ENCODE results near the gene ADGRD1. TPM values are rescaled to one million over a fixed set of nuclear protein-coding genes. Genes with fewer than 3 reads are reported as not detected.

ADGRD1 gene
- total RNA-seq, 4 donors from 2014 or later = 8.3 to 18.1 (median 12.5) TPM

- Histone ChIP-seq H3K27me3 (no peaks in the 10 kb centered on the region), H3K36me3 (no peaks in the 10 kb centered on the region), H3K27ac (no peak overlapping the region), H3K9me3 (no peaks in the 10 kb centered on the region), H3K4me3 (no peak overlapping the region), H3K4me1 (no peaks in the 10 kb centered on the region)
- WGBS, 2 donors (ENCODE audit: low coverage in 1 of 2) = 82 to 100% methylated on average over 1 to 22 of the region's 28 CpGs
- no peak for DNase-seq
- intact Hi-C loops (cut with DNase I; ENCODE audit: low total_unique reads) = no loop called here
- TF ChIP-seq, protein P1, sequence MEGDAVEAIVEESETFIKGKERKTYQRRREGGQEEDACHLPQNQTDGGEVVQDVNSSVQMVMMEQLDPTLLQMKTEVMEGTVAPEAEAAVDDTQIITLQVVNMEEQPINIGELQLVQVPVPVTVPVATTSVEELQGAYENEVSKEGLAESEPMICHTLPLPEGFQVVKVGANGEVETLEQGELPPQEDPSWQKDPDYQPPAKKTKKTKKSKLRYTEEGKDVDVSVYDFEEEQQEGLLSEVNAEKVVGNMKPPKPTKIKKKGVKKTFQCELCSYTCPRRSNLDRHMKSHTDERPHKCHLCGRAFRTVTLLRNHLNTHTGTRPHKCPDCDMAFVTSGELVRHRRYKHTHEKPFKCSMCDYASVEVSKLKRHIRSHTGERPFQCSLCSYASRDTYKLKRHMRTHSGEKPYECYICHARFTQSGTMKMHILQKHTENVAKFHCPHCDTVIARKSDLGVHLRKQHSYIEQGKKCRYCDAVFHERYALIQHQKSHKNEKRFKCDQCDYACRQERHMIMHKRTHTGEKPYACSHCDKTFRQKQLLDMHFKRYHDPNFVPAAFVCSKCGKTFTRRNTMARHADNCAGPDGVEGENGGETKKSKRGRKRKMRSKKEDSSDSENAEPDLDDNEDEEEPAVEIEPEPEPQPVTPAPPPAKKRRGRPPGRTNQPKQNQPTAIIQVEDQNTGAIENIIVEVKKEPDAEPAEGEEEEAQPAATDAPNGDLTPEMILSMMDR (IDR thresholded peaks at IDR 0.05) = no peak
- no peak for TF ChIP-seq POLR2A (IDR thresholded peaks at IDR 0.05)
- TF ChIP-seq EP300 (IDR thresholded peaks at IDR 0.05; ENCODE audit: low read depth) = no peak
- TF ChIP-seq POLR2AphosphoS5 (IDR thresholded peaks at IDR 0.05) = no peak
- in situ Hi-C loops (cut with MboI; ENCODE audit: low pct_ligation_motif_present in 1 of 4, low pct_unique_long_range_greater_than_20kb in 1 of 4, low sequenced_read_pairs in 3 of 4) = no loop called here
Observed at GRCh38 chr12:131018019-131018620, 64.4 kb downstream of the ADGRD1 start.

DNA sequence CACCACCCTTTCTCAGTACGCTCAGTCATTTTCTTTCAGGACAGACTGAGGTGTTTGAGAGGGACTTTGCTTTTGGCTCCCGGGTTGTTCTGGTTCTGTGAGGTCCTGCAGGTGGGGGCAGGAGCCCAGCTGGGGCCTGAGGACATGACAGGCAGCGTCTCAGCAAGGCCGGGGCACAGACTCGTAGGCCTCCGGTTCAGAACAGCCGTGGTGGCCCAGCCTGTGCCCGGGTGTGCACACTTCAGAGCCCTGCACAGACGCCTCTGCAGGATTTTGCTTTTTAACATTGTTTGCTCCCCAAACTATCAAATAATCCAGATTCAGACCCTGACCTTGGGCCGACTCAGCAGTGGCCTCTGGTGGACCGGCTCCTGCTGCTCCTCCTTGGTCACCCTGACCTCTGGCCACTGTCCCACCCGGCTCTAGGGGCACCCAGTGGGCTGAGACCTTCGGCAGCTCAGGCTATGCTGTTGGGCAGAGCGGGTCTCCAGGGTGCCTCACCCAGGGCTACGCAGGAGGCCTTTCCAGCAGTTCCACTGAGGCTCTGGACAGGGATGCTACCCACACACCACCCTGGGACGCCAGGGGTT lies 65.2 kb downstream of the ADGRD1 start:
- WGBS, 2 donors (ENCODE audit: low coverage in 1 of 2) = 72 to 93% methylated on average over 2 to 16 of the region's 16 CpGs
- H3K4me1 ChIP-seq = no peaks in the 10 kb centered on the region
- H3K27ac ChIP-seq = no peak overlapping the region
- no peaks in the 10 kb centered on the region for H3K36me3 ChIP-seq
- DNase-seq = no peak
- intact Hi-C loops (cut with DNase I; ENCODE audit: low total_unique reads) (no loop called here), in situ Hi-C loops (cut with MboI; ENCODE audit: low pct_ligation_motif_present in 1 of 4, low pct_unique_long_range_greater_than_20kb in 1 of 4, low sequenced_read_pairs in 3 of 4) (no loop called here)
- H3K4me3 ChIP-seq = no peak overlapping the region
- H3K9me3 ChIP-seq = no peaks in the 10 kb centered on the region
- H3K27me3 ChIP-seq = no peaks in the 10 kb centered on the region
- no peak for TF ChIP-seq POLR2A (IDR thresholded peaks at IDR 0.05)
- TF ChIP-seq EP300 (IDR thresholded peaks at IDR 0.05; ENCODE audit: low read depth) = no peak
- no peak for TF ChIP-seq POLR2AphosphoS5 (IDR thresholded peaks at IDR 0.05)
- TF ChIP-seq, protein P1 (IDR thresholded peaks at IDR 0.05) = no peak

DNA sequence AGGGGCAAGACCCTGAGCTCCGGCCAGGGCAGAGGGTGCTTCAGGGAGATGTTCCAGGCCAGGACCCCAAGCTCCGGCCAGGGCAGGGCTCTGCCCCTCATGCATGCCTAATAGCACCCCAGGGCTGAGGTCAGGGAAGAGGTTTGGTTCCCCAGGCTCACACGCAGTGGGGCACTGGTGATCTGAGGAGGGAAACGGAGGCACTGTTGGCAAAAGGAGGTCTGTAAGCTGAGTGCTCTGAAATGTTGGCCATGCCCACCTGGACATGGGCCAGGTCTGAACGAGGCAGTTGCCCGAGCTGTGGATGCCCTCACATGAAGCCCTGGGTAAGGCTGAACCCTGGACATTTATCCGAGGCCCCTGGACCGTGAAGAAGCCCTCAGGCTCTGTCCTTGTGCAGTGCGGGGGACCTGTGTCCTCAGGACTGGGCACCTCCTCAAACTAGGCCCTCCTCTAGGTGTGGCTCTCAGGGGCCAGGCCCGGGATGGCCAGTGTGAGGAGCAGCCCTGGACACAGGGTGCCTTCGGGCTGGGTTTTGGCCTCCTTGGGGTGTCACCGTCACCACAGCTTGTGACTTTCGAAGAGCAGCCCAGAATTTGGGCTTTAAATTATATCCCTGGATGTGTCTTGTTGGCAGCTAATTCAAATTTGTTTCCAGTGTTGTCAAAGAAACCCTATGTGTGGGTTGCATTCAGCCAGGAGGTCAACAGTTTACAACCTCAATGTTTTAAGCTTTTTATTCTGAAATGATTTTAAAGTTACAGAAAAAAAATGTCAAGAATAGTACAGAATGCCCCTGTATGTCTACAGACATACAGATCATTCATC lies 66.8 kb downstream of the ADGRD1 start:
- TF ChIP-seq, protein P1 (IDR thresholded peaks at IDR 0.05) = no peak
- TF ChIP-seq EP300 (IDR thresholded peaks at IDR 0.05; ENCODE audit: low read depth) = no peak
- no peak for TF ChIP-seq POLR2AphosphoS5 (IDR thresholded peaks at IDR 0.05)
- no peak for TF ChIP-seq POLR2A (IDR thresholded peaks at IDR 0.05)
- H3K4me1 ChIP-seq = no peaks in the 10 kb centered on the region
- H3K27ac ChIP-seq = no peak overlapping the region
- no peak for DNase-seq
- WGBS, 2 donors (ENCODE audit: low coverage in 1 of 2) = 76% methylated on average over 8 of the region's 13 CpGs; no CpG with 5 or more reads in 1 of the 2 donors
- in situ Hi-C loops (cut with MboI; ENCODE audit: low pct_ligation_motif_present in 1 of 4, low pct_unique_long_range_greater_than_20kb in 1 of 4, low sequenced_read_pairs in 3 of 4) (no loop called here), intact Hi-C loops (cut with DNase I; ENCODE audit: low total_unique reads) (no loop called here)
- H3K36me3 ChIP-seq = no peaks in the 10 kb centered on the region
- H3K4me3 ChIP-seq = no peak overlapping the region
- no peaks in the 10 kb centered on the region for H3K9me3 ChIP-seq
- no peaks in the 10 kb centered on the region for H3K27me3 ChIP-seq

- in situ Hi-C loops (cut with MboI; ENCODE audit: low pct_ligation_motif_present in 1 of 4, low pct_unique_long_range_greater_than_20kb in 1 of 4, low sequenced_read_pairs in 3 of 4) = no loop called here
- 78 to 84% methylated on average over 14 to 20 of the region's 20 CpGs for WGBS, 2 donors (ENCODE audit: low coverage in 1 of 2)
- no peaks in the 10 kb centered on the region for H3K36me3 ChIP-seq
Observed at GRCh38 chr12:131021154-131021541, 67.4 kb downstream of the ADGRD1 start.

More at GRCh38 chr12:131021154-131021541, 67.4 kb downstream of the ADGRD1 start:
- intact Hi-C loops (cut with DNase I; ENCODE audit: low total_unique reads) = no loop called here
- H3K4me1 ChIP-seq = no peaks in the 10 kb centered on the region
- no peak overlapping the region for H3K4me3 ChIP-seq
- no peaks in the 10 kb centered on the region for H3K27me3 ChIP-seq
- DNase-seq = no peak
- TF ChIP-seq EP300 (IDR thresholded peaks at IDR 0.05; ENCODE audit: low read depth) (no peak), POLR2AphosphoS5 (IDR thresholded peaks at IDR 0.05) (no peak), POLR2A (IDR thresholded peaks at IDR 0.05) (no peak)
- TF ChIP-seq, protein P1 (IDR thresholded peaks at IDR 0.05) = no peak
- H3K9me3 ChIP-seq = no peaks in the 10 kb centered on the region
- no peak overlapping the region for H3K27ac ChIP-seq
